Fibroblast of lung (primary cell): ENCODE results near the gene PAM16. TPM values are rescaled to one million over a fixed set of nuclear protein-coding genes. Genes with fewer than 3 reads are reported as not detected.
"Not testable (repeated sequence)": the region's sequence is repeated elsewhere in the genome, so short reads cannot be mapped to it uniquely, and the experiment has no call there.

Source experiments
- DNase-seq, 2 donors: peaks; one replicate each; pipeline versions ENCODE4 v3.0.0 to v3.0.0-alpha.2; 2010; ENCODE audit warnings: low read depth in 2 of 2
- H2AFZ ChIP-seq: 2 replicates; pipeline ENCODE4 v1.5.1; 2012; ENCODE audit warnings: low read length, control low read depth, inconsistent platforms
- H3K27ac ChIP-seq: 2 replicates; pipeline ENCODE4 v1.5.1; 2011; ENCODE audit warnings: low read length, control low read depth; ENCODE audit not compliant: insufficient read depth
- H3K27me3 ChIP-seq: 2 replicates; pipeline ENCODE4 v1.5.1; 2011; ENCODE audit warnings: mild to moderate bottlenecking, low read length; ENCODE audit not compliant: control insufficient read depth, insufficient read depth
- H3K36me3 ChIP-seq: 2 replicates; pipeline ENCODE4 v1.5.1; 2011; ENCODE audit warnings: low read length; ENCODE audit not compliant: control insufficient read depth, insufficient read depth
- H3K4me1 ChIP-seq: 2 replicates; pipeline ENCODE4 v1.5.1; 2011; ENCODE audit warnings: low read length; ENCODE audit not compliant: control insufficient read depth, insufficient read depth; ENCODE audit errors: extremely low read depth
- H3K4me2 ChIP-seq: 2 replicates; pipeline ENCODE4 v1.5.1; 2011; ENCODE audit warnings: low read length, control low read depth; ENCODE audit not compliant: insufficient read depth; ENCODE audit errors: extremely low read depth
- H3K4me3 ChIP-seq, 4 experiments: fragments of 200-600 bp in 1 of 4; sonication (generic) in 1 of 4; replicated peaks in 1 of 4; 2 replicates each; pipeline ENCODE4 v1.5.1; 2011 to 2016; ENCODE audit warnings: low read length in 4 of 4, low read depth in 3 of 4, mild to moderate bottlenecking in 3 of 4, control low read depth in 2 of 4, inconsistent platforms in 1 of 4, mixed read lengths in 1 of 4; ENCODE audit not compliant: insufficient read depth in 1 of 4; ENCODE audit errors: control extremely low read depth in 1 of 4
- H3K79me2 ChIP-seq: 2 replicates; pipeline ENCODE4 v1.5.1; 2012; ENCODE audit warnings: mild to moderate bottlenecking, low read length, inconsistent platforms; ENCODE audit not compliant: control insufficient read depth, insufficient read depth
- H3K9ac ChIP-seq: 2 replicates; pipeline ENCODE4 v1.5.1; 2011; ENCODE audit warnings: mild to moderate bottlenecking, low read length, control low read depth; ENCODE audit not compliant: insufficient read depth
- H3K9me3 ChIP-seq: 2 replicates; pipeline ENCODE4 v1.5.1; 2012; ENCODE audit warnings: low read depth, low read length; ENCODE audit not compliant: control insufficient read depth, insufficient read depth
- H4K20me1 ChIP-seq: 2 replicates; pipeline ENCODE4 v1.5.1; 2011; ENCODE audit warnings: low read length; ENCODE audit not compliant: control insufficient read depth, insufficient read depth; ENCODE audit errors: extremely low read depth
- EZH2 ChIP-seq: IDR thresholded peaks from 2 replicates; pipeline ENCODE4 v1.5.1; 2012; ENCODE audit warnings: low read length, control low read depth, mild to moderate bottlenecking; ENCODE audit errors: missing control alignments
- polyA plus RNA-seq, 2 donors: library from polyadenylated mRNA; depleted of rRNA in 1 of 2; stranded (reverse) in 1 of 2; unstranded in 1 of 2; fragments of >200 nt; gene quantifications; 2 replicates each; pipeline ENCODE4 v1.2.1, GENCODE V29; 2011 to 2012; ENCODE audit warnings: missing spikeins in 1 of 2
- total RNA-seq: library from RNA; depleted of rRNA; stranded (reverse); fragments of >200 nt; gene quantifications from 2 replicates; pipeline ENCODE4 v1.2.1, GENCODE V29; 2014
- TF ChIP-seq, protein P1 (sequence below), 2 donors: IDR thresholded peaks in 1 of 2; conservative IDR thresholded peaks in 1 of 2; 1 replicate in 1 of 2; 2 replicates in 1 of 2; pipeline ENCODE4 v1.5.1; 2011 to 2012; ENCODE audit warnings: low read length in 2 of 2, control low read depth in 1 of 2, inconsistent platforms in 1 of 2, low read depth in 1 of 2, mild to moderate bottlenecking in 1 of 2

PAM16 gene
- total and polyA plus RNA-seq, 2 donors (not counting 1 experiment from before 2014, with no cell fraction given) = 14.8 to 34.3 TPM

DNA sequence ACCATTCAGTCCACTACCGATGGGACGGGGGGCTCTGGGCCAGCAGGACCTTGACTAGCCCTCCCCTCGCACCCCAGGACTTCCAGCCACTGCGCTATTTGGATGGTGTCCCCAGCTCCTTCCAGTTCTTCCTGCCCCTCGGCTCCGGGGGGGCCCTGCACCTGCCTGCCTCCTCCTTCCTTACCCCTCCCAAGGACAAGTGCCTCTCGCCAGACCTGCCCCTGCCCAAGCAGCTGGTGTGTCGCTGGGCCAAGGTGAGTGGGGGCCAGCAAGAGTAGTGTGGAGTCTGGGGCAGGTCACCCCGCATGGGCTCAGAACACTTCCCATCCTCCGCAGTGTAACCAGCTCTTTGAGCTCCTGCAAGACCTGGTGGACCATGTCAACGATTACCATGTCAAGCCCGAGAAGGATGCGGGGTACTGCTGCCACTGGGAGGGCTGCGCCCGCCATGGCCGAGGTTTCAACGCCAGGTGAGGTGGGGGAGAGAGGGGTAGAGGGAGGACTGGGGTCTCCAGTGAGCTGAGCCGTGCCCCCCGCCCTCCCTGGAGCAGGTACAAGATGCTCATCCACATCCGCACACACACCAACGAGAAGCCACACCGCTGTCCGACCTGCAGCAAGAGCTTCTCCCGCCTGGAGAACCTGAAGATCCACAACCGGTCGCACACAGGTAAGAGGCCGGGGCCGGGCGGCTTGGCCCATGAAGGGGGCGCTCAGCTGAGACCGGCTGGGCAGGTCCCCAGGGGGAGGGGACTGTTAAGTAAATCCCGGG lies 16.2 kb downstream of the PAM16 start:
- no peak overlapping the region for H3K4me3 ChIP-seq
- peaks cover 32% of the 10 kb centered on the region for H3K36me3 ChIP-seq
- no peak overlapping the region for H2AFZ ChIP-seq
- peaks cover 30% of the 10 kb centered on the region for H3K79me2 ChIP-seq
- TF ChIP-seq, protein P1, sequence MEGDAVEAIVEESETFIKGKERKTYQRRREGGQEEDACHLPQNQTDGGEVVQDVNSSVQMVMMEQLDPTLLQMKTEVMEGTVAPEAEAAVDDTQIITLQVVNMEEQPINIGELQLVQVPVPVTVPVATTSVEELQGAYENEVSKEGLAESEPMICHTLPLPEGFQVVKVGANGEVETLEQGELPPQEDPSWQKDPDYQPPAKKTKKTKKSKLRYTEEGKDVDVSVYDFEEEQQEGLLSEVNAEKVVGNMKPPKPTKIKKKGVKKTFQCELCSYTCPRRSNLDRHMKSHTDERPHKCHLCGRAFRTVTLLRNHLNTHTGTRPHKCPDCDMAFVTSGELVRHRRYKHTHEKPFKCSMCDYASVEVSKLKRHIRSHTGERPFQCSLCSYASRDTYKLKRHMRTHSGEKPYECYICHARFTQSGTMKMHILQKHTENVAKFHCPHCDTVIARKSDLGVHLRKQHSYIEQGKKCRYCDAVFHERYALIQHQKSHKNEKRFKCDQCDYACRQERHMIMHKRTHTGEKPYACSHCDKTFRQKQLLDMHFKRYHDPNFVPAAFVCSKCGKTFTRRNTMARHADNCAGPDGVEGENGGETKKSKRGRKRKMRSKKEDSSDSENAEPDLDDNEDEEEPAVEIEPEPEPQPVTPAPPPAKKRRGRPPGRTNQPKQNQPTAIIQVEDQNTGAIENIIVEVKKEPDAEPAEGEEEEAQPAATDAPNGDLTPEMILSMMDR (conservative IDR thresholded peaks at IDR 0.05 in 1 of 2, IDR thresholded peaks at IDR 0.05 in 1 of 2; ENCODE audit: low read depth in 1 of 2, low read length in 2 of 2) = no peak
- TF ChIP-seq EZH2 = no peak
- no peak for DNase-seq
- H3K9me3 ChIP-seq = no peaks in the 10 kb centered on the region
- H3K27ac ChIP-seq = no peak overlapping the region
- no peaks in the 10 kb centered on the region for H4K20me1 ChIP-seq
- H3K4me2 ChIP-seq = no peak overlapping the region
- no peaks in the 10 kb centered on the region for H3K27me3 ChIP-seq
- H3K4me1 ChIP-seq = peaks cover 4% of the 10 kb centered on the region
- no peak overlapping the region for H3K9ac ChIP-seq

DNA sequence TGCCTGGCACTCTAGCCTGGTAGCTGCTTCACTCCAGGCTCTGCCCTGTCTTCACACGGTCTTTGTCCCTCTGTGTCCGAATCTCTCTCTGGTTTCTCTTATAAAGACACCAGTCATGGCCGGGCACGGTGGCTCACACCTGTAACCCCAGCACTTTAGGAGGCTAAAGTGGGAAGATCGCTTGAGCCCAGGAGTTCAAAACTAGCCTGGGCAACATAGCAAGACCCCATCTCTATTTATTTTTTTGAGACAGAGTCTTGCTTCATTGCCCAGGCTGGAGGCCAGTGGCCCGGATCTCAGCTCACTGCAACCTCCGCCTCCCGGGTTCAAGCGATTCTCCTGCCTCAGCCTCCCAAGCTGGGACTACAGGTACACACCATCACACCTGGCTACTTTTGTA lies 17.4 kb downstream of the PAM16 start:
- not testable (repeated sequence) for H3K9me3 ChIP-seq, H3K27ac ChIP-seq, H3K9ac ChIP-seq, H3K4me3 ChIP-seq, H3K27me3 ChIP-seq, DNase-seq, H4K20me1 ChIP-seq, H3K4me1 ChIP-seq, H2AFZ ChIP-seq, H3K4me2 ChIP-seq
- Histone ChIP-seq H3K79me2 (peaks cover 42% of the 10 kb centered on the region), H3K36me3 (peaks cover 28% of the 10 kb centered on the region)

DNA sequence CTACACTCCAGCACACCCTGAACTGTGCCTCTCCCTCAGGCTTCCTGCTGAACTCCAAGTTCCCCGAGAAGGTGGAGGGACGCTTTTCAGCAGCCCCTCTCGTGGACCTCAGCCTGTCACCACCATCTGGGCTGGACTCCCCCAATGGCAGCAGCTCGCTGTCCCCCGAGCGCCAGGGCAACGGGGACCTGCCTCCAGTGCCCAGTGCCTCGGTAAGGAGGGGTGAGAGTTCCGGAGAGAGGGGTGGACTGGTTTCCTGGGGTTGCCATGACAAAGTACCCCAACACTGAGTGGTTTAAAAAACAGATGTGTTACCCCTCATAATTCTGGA lies 17.8 kb downstream of the PAM16 start:
- H3K9ac ChIP-seq = no peak overlapping the region
- no peaks in the 10 kb centered on the region for H4K20me1 ChIP-seq
- no peak overlapping the region for H3K4me2 ChIP-seq
- no peak overlapping the region for H3K4me3 ChIP-seq
- no peak overlapping the region for H2AFZ ChIP-seq
- peaks cover 12% of the 10 kb centered on the region for H3K4me1 ChIP-seq
- TF ChIP-seq EZH2 = no peak
- TF ChIP-seq, protein P1 (conservative IDR thresholded peaks at IDR 0.05 in 1 of 2, IDR thresholded peaks at IDR 0.05 in 1 of 2; ENCODE audit: low read depth in 1 of 2, low read length in 2 of 2) = no peak
- no peak overlapping the region for H3K27ac ChIP-seq
- H3K9me3 ChIP-seq = no peaks in the 10 kb centered on the region
- H3K36me3 ChIP-seq = peaks cover 27% of the 10 kb centered on the region
- DNase-seq = no peak
- no peaks in the 10 kb centered on the region for H3K27me3 ChIP-seq
- peaks cover 46% of the 10 kb centered on the region for H3K79me2 ChIP-seq
